ENCODE results near the gene CDH12.
"Not testable (repeated sequence)": the region's sequence is repeated elsewhere in the genome, so short reads cannot be mapped to it uniquely, and the experiment has no call there.

The CDH12 gene

GRCh38 chr5:22577006-22577405 lies 276.1 kb downstream of the CDH12 start:
- no peak for DNase-seq (ENCODE audit: low read depth in 3 of 3, low spot score in 1 of 3)

- no peak for DNase-seq (ENCODE audit: low read depth in 3 of 3, low spot score in 1 of 3)
Measured at GRCh38 chr5:22572941-22573340, 280.2 kb downstream of the CDH12 start.

- DNase-seq (ENCODE audit: low read depth in 3 of 3, low spot score in 1 of 3) = no peak
Measured at GRCh38 chr5:22567983-22568382, 285.2 kb downstream of the CDH12 start.

GRCh38 chr5:22560147-22560546 lies 293.0 kb downstream of the CDH12 start:
- DNase-seq (ENCODE audit: low read depth in 3 of 3, low spot score in 1 of 3) = no peak

GRCh38 chr5:22557251-22557650 lies 295.9 kb downstream of the CDH12 start:
- DNase-seq (ENCODE audit: low read depth in 3 of 3, low spot score in 1 of 3) = no peak

GRCh38 chr5:22554475-22554874 lies 298.7 kb downstream of the CDH12 start:
- no peak for DNase-seq (ENCODE audit: low read depth in 3 of 3, low spot score in 1 of 3)

GRCh38 chr5:22549876-22550671 lies 303.1 kb downstream of the CDH12 start:
- DNase-seq (ENCODE audit: low read depth in 3 of 3, low spot score in 1 of 3) = no peak

GRCh38 chr5:22542340-22542739 lies 310.8 kb downstream of the CDH12 start:
- no peak for DNase-seq (ENCODE audit: low read depth in 3 of 3, low spot score in 1 of 3)

GRCh38 chr5:22541037-22541436 lies 312.1 kb downstream of the CDH12 start:
- no peak for DNase-seq (ENCODE audit: low read depth in 3 of 3, low spot score in 1 of 3)

- DNase-seq (ENCODE audit: low read depth in 3 of 3, low spot score in 1 of 3) = no peak
Measured at GRCh38 chr5:22539762-22540161, 313.4 kb downstream of the CDH12 start.

GRCh38 chr5:22531986-22532385 lies 321.2 kb downstream of the CDH12 start:
- no peak for DNase-seq (ENCODE audit: low read depth in 3 of 3, low spot score in 1 of 3)

- DNase-seq (ENCODE audit: low read depth in 3 of 3, low spot score in 1 of 3) = no peak
Measured at GRCh38 chr5:22521521-22521920, 331.6 kb downstream of the CDH12 start.

GRCh38 chr5:22516497-22516896 lies 336.6 kb downstream of the CDH12 start:
- DNase-seq (ENCODE audit: low read depth in 3 of 3, low spot score in 1 of 3) = not testable (repeated sequence)

GRCh38 chr5:22514231-22514630 lies 338.9 kb downstream of the CDH12 start:
- no peak for DNase-seq (ENCODE audit: low read depth in 3 of 3, low spot score in 1 of 3)

- no peak for DNase-seq (ENCODE audit: low read depth in 3 of 3, low spot score in 1 of 3)
Measured at GRCh38 chr5:22505891-22506290, 347.3 kb downstream of the CDH12 start.

- no peak for DNase-seq (ENCODE audit: low read depth in 3 of 3, low spot score in 1 of 3)
Measured at GRCh38 chr5:22504411-22504810, 348.7 kb downstream of the CDH12 start.

GRCh38 chr5:22500556-22500955 lies 352.6 kb downstream of the CDH12 start:
- DNase-seq (ENCODE audit: low read depth in 3 of 3, low spot score in 1 of 3) = no peak

- DNase-seq (ENCODE audit: low read depth in 3 of 3, low spot score in 1 of 3) = no peak
Measured at GRCh38 chr5:22496666-22497065, 356.5 kb downstream of the CDH12 start.

GRCh38 chr5:22495016-22495720 lies 358.0 kb downstream of the CDH12 start:
- no peak for DNase-seq (ENCODE audit: low read depth in 3 of 3, low spot score in 1 of 3)

- DNase-seq (ENCODE audit: low read depth in 3 of 3, low spot score in 1 of 3) = no peak
Measured at GRCh38 chr5:22488427-22488826, 364.7 kb downstream of the CDH12 start.

- DNase-seq (ENCODE audit: low read depth in 3 of 3, low spot score in 1 of 3) = no peak
Measured at GRCh38 chr5:22480305-22480704, 372.8 kb downstream of the CDH12 start.

- DNase-seq (ENCODE audit: low read depth in 3 of 3, low spot score in 1 of 3) = no peak
Measured at GRCh38 chr5:22473886-22474285, 379.3 kb downstream of the CDH12 start.

- no peak for DNase-seq (ENCODE audit: low read depth in 3 of 3, low spot score in 1 of 3)
Measured at GRCh38 chr5:22471154-22471553, 382.0 kb downstream of the CDH12 start.

All from stimulated activated CD4-positive, alpha-beta T cell treated with anti-CD3 and anti-CD28 coated beads, TNF-alpha, amount 100 ng/mL, for 1 hour (primary cell).